Measurements from ENCODE around the gene CXorf49B.
"Not testable (repeated sequence)": the region's sequence is repeated elsewhere in the genome, so short reads cannot be mapped to it uniquely, and the experiment has no call there.

The CXorf49B gene

GRCh38 chrX:71783569-71784347 is 20.6 kb downstream of the CXorf49B start:
- H3K4me1 ChIP-seq (ENCODE audit: insufficient read depth, low read length); H3K27me3 ChIP-seq (ENCODE audit: insufficient read depth, low read length): not testable (repeated sequence)

GRCh38 chrX:71784348-71784983 is 21.3 kb downstream of the CXorf49B start:
- H3K9me3 ChIP-seq (ENCODE audit: low read length); H3K27me3 ChIP-seq (ENCODE audit: insufficient read depth, low read length); H3K4me1 ChIP-seq (ENCODE audit: insufficient read depth, low read length); H2AFZ ChIP-seq (ENCODE audit: low read depth, low read length); H3K4me3 ChIP-seq (ENCODE audit: low read length); H3K36me3 ChIP-seq (ENCODE audit: insufficient read depth, low read length): not testable (repeated sequence)

More at GRCh38 chrX:71783569-71784347, 20.6 kb downstream of the CXorf49B start:
- H2AFZ ChIP-seq (ENCODE audit: low read depth, low read length); H3K4me3 ChIP-seq (ENCODE audit: low read length); H3K9me3 ChIP-seq (ENCODE audit: low read length); H3K36me3 ChIP-seq (ENCODE audit: insufficient read depth, low read length): not testable (repeated sequence)

GRCh38 chrX:71806450-71806849 is 43.3 kb downstream of the CXorf49B start:
- H2AFZ ChIP-seq (ENCODE audit: low read depth, low read length); H3K27me3 ChIP-seq (ENCODE audit: insufficient read depth, low read length); H3K36me3 ChIP-seq (ENCODE audit: insufficient read depth, low read length); H3K4me3 ChIP-seq (ENCODE audit: low read length); H3K4me1 ChIP-seq (ENCODE audit: insufficient read depth, low read length); H3K9me3 ChIP-seq (ENCODE audit: low read length): not testable (repeated sequence)

- Histone ChIP-seq H3K9me3 (ENCODE audit: low read length) (no peaks in the 10 kb centered on the region), H2AFZ (ENCODE audit: low read depth, low read length) (no peak overlapping the region), H3K4me3 (ENCODE audit: low read length) (no peak overlapping the region), H3K27me3 (ENCODE audit: insufficient read depth, low read length) (peaks cover 6% of the 10 kb centered on the region), H3K4me1 (ENCODE audit: insufficient read depth, low read length) (no peaks in the 10 kb centered on the region), H3K36me3 (ENCODE audit: insufficient read depth, low read length) (no peaks in the 10 kb centered on the region)
These were observed 46.7 kb downstream of the CXorf49B start for GRCh38 chrX:71809886-71810285.

GRCh38 chrX:71814123-71814912 is 51.2 kb downstream of the CXorf49B start:
- Histone ChIP-seq H3K4me3 (ENCODE audit: low read length) (no peak overlapping the region), H2AFZ (ENCODE audit: low read depth, low read length) (no peak overlapping the region), H3K4me1 (ENCODE audit: insufficient read depth, low read length) (no peaks in the 10 kb centered on the region), H3K27me3 (ENCODE audit: insufficient read depth, low read length) (peaks cover 7% of the 10 kb centered on the region), H3K9me3 (ENCODE audit: low read length) (no peaks in the 10 kb centered on the region), H3K36me3 (ENCODE audit: insufficient read depth, low read length) (no peaks in the 10 kb centered on the region)

- Histone ChIP-seq H2AFZ (ENCODE audit: low read depth, low read length) (no peak overlapping the region), H3K4me3 (ENCODE audit: low read length) (no peak overlapping the region), H3K27me3 (ENCODE audit: insufficient read depth, low read length) (peaks cover 7% of the 10 kb centered on the region), H3K9me3 (ENCODE audit: low read length) (no peaks in the 10 kb centered on the region), H3K36me3 (ENCODE audit: insufficient read depth, low read length) (no peaks in the 10 kb centered on the region), H3K4me1 (ENCODE audit: insufficient read depth, low read length) (no peaks in the 10 kb centered on the region)
These were observed 52.2 kb downstream of the CXorf49B start for GRCh38 chrX:71815121-71815905.

GRCh38 chrX:71815906-71816156 is 52.7 kb downstream of the CXorf49B start:
- Histone ChIP-seq H2AFZ (ENCODE audit: low read depth, low read length) (no peak overlapping the region), H3K27me3 (ENCODE audit: insufficient read depth, low read length) (peaks cover 7% of the 10 kb centered on the region), H3K9me3 (ENCODE audit: low read length) (no peaks in the 10 kb centered on the region), H3K4me1 (ENCODE audit: insufficient read depth, low read length) (no peaks in the 10 kb centered on the region), H3K4me3 (ENCODE audit: low read length) (no peak overlapping the region), H3K36me3 (ENCODE audit: insufficient read depth, low read length) (no peaks in the 10 kb centered on the region)
